ENCODE measurements around the gene MRPS26.

- TF ChIP-seq EZH2 (IDR thresholded peaks at IDR 0.05) (no peak), CTCF (IDR thresholded peaks at IDR 0.05 in 2 of 3, conservative IDR thresholded peaks at IDR 0.05 in 1 of 3; ENCODE audit: borderline replicate concordance in 1 of 3, insufficient read depth in 1 of 3, low read depth in 2 of 3, low read length in 2 of 3) (no peak), EZH2phosphoT487 (IDR thresholded peaks at IDR 0.05; ENCODE audit: borderline replicate concordance) (no peak), POLR2A (IDR thresholded peaks at IDR 0.05; ENCODE audit: borderline replicate concordance, extremely low read depth, insufficient read depth, insufficient read length) (no peak)
These were observed 29.0 kb downstream of the MRPS26 start for GRCh38 chr20:3074812-3075211.

Measured in HCT116 (cell line).